H9 (cell line): ENCODE measurements around the gene SORCS2. TPM values are rescaled to one million over a fixed set of nuclear protein-coding genes. Genes with fewer than 3 reads are reported as not detected.

Experiments used
- DNase-seq: peaks from one replicate; pipeline ENCODE4 v3.0.0-alpha.2; 2017
- H2AFZ ChIP-seq: one replicate; pipeline ENCODE4 v1.6.1; 2013; ENCODE audit warnings: mild to moderate bottlenecking, low read length, control low read depth, moderate library complexity
- H2AK5ac ChIP-seq: 2 replicates; pipeline ENCODE4 v1.6.1; 2013; ENCODE audit warnings: low read length, control low read depth, mixed read lengths; ENCODE audit not compliant: insufficient read length
- H2BK120ac ChIP-seq: one replicate; pipeline ENCODE4 v1.6.1; 2013; ENCODE audit warnings: low read depth, mild to moderate bottlenecking, low read length, control low read depth, inconsistent platforms; ENCODE audit not compliant: poor library complexity, severe bottlenecking
- H2BK12ac ChIP-seq: 2 replicates; pipeline ENCODE4 v1.6.1; 2013; ENCODE audit warnings: low read length, control low read depth, mixed read lengths, low read depth; ENCODE audit not compliant: insufficient read length
- H2BK15ac ChIP-seq: 2 replicates; pipeline ENCODE4 v1.6.1; 2013; ENCODE audit warnings: low read depth, low read length, control low read depth
- H2BK20ac ChIP-seq: one replicate; pipeline ENCODE4 v1.6.1; 2013; ENCODE audit warnings: low read depth, mild to moderate bottlenecking, low read length, control low read depth, inconsistent platforms; ENCODE audit not compliant: poor library complexity, severe bottlenecking
- H2BK5ac ChIP-seq: 2 replicates; pipeline ENCODE4 v1.6.1; 2013; ENCODE audit warnings: low read length, control low read depth, mixed read lengths; ENCODE audit not compliant: insufficient read length
- H3K14ac ChIP-seq: 2 replicates; pipeline ENCODE4 v1.6.1; 2013; ENCODE audit warnings: low read length, control low read depth; ENCODE audit not compliant: insufficient read depth
- H3K18ac ChIP-seq: 2 replicates; pipeline ENCODE4 v1.6.1; 2013; ENCODE audit warnings: low read depth, mild to moderate bottlenecking, mixed read lengths, low read length, control low read depth; ENCODE audit not compliant: insufficient read length
- H3K23ac ChIP-seq: 2 replicates; pipeline ENCODE4 v1.6.1; 2013; ENCODE audit warnings: low read length, control low read depth, mixed read lengths, low read depth; ENCODE audit not compliant: insufficient read length
- H3K23me2 ChIP-seq: 2 replicates; pipeline ENCODE4 v1.6.1; 2013; ENCODE audit warnings: low read depth, mild to moderate bottlenecking, mixed read lengths, low read length, control low read depth; ENCODE audit not compliant: insufficient read length, poor library complexity, severe bottlenecking
- H3K27ac ChIP-seq: 2 replicates; pipeline ENCODE4 v1.5.1; 2013; ENCODE audit warnings: low read length, control low read depth, mixed read lengths, low read depth; ENCODE audit not compliant: insufficient read length
- H3K27me3 ChIP-seq: 2 replicates; pipeline ENCODE4 v1.6.1; 2013; ENCODE audit warnings: low read length, control low read depth, inconsistent platforms; ENCODE audit not compliant: insufficient read depth
- H3K4ac ChIP-seq: 2 replicates; pipeline ENCODE4 v1.6.1; 2013; ENCODE audit warnings: low read depth, mild to moderate bottlenecking, control low read depth, inconsistent platforms, low read length, moderate library complexity
- H3K4me1 ChIP-seq: 2 replicates; pipeline ENCODE4 v1.6.1; 2013; ENCODE audit warnings: low read length, control low read depth, inconsistent platforms; ENCODE audit not compliant: insufficient read depth
- H3K4me2 ChIP-seq: 2 replicates; pipeline ENCODE4 v1.6.1; 2013; ENCODE audit warnings: low read length, control low read depth, mixed read lengths; ENCODE audit not compliant: insufficient read length, insufficient read depth
- H3K56ac ChIP-seq: 2 replicates; pipeline ENCODE4 v1.6.1; 2013; ENCODE audit warnings: low read depth, mild to moderate bottlenecking, mixed read lengths, low read length, control low read depth; ENCODE audit not compliant: insufficient read length
- H3K79me1 ChIP-seq: 2 replicates; pipeline ENCODE4 v1.6.1; 2013; ENCODE audit warnings: low read depth, mild to moderate bottlenecking, moderate library complexity, low read length, control low read depth, inconsistent platforms; ENCODE audit not compliant: insufficient read depth, poor library complexity, severe bottlenecking
- H3K79me2 ChIP-seq: 2 replicates; pipeline ENCODE4 v1.6.1; 2013; ENCODE audit warnings: low read length, control low read depth, inconsistent platforms; ENCODE audit not compliant: insufficient read depth
- H3K9ac ChIP-seq: 2 replicates; pipeline ENCODE4 v1.6.1; 2013; ENCODE audit warnings: low read length, control low read depth, mixed read lengths; ENCODE audit not compliant: insufficient read length; ENCODE audit errors: extremely low read depth
- H3K9me3 ChIP-seq: one replicate; pipeline ENCODE4 v1.6.1; 2013; ENCODE audit warnings: low read depth, low read length, inconsistent platforms; ENCODE audit not compliant: control insufficient read depth
- H3T11ph ChIP-seq: one replicate; pipeline ENCODE4 v1.6.1; 2013; ENCODE audit warnings: mild to moderate bottlenecking, low read length, control low read depth, inconsistent platforms
- H4K20me1 ChIP-seq: one replicate; pipeline ENCODE4 v1.6.1; 2013; ENCODE audit not compliant: control insufficient read depth, insufficient read length, insufficient read depth
- H4K5ac ChIP-seq: 2 replicates; pipeline ENCODE4 v1.6.1; 2013; ENCODE audit warnings: low read depth, mild to moderate bottlenecking, mixed read lengths, low read length, control low read depth; ENCODE audit not compliant: insufficient read length
- H4K8ac ChIP-seq: replicated peaks from 2 replicates; pipeline ENCODE4 v1.6.1; 2013; ENCODE audit warnings: low read length, control low read depth, mixed read lengths, low read depth; ENCODE audit not compliant: insufficient read length
- H4K91ac ChIP-seq: 2 replicates; pipeline ENCODE4 v1.6.1; 2013; ENCODE audit warnings: low read depth, mild to moderate bottlenecking, moderate library complexity, mixed read lengths, low read length, control low read depth; ENCODE audit not compliant: insufficient read length
- H3K27ac Mint-ChIP-seq, 3 experiments: 2 replicates in 2 of 3; 3 replicates in 1 of 3; pipeline ENCODE4 v1.8.0; 2020 to 2021; ENCODE audit warnings: mixed read lengths in 3 of 3, mild to moderate bottlenecking in 1 of 3, moderate library complexity in 1 of 3
- H3K27me3 Mint-ChIP-seq: 2 replicates; pipeline ENCODE4 v1.8.0; 2021; ENCODE audit warnings: low read depth, mild to moderate bottlenecking, moderate library complexity, mixed read lengths
- H3K36me3 Mint-ChIP-seq, 3 experiments: 2 replicates in 2 of 3; 3 replicates in 1 of 3; pipeline ENCODE4 v1.8.0; 2020 to 2021; ENCODE audit warnings: low read depth in 3 of 3, mixed read lengths in 3 of 3; ENCODE audit not compliant: insufficient read depth in 1 of 3
- H3K4me1 Mint-ChIP-seq, 2 experiments: 2 replicates each; pipeline ENCODE4 v1.8.0; 2020; ENCODE audit warnings: mixed read lengths in 2 of 2
- H3K4me3 Mint-ChIP-seq, 2 experiments: 2 replicates in 1 of 2; 3 replicates in 1 of 2; pipeline ENCODE4 v1.8.0; 2020 to 2021; ENCODE audit warnings: mild to moderate bottlenecking in 2 of 2, mixed read lengths in 2 of 2, moderate library complexity in 1 of 2
- H3K9me3 Mint-ChIP-seq, 2 experiments: 2 replicates in 1 of 2; 3 replicates in 1 of 2; pipeline ENCODE4 v1.8.0; 2020; ENCODE audit warnings: mild to moderate bottlenecking in 2 of 2, mixed read lengths in 2 of 2, moderate library complexity in 1 of 2
- WGBS: extraction: QIAGEN DNeasy Blood & Tissue Kit; methylation state at CpG from one replicate; pipeline ENCODE4 v1.1.7; 2013; ENCODE audit warnings: missing lambda C conversion rate, low lambda C conversion rate, mixed read lengths; ENCODE audit not compliant: insufficient read length; ENCODE audit errors: extremely low coverage; 5-methylcytosine and 5-hydroxymethylcytosine counted together
- total RNA-seq: library from RNA; stranded (reverse); gene quantifications from 2 replicates; pipeline ENCODE4 v1.2.1, GENCODE V29; 2021
- TF ChIP-seq, protein P1 (sequence below): fragments of 200-600 bp; sonication (generic); conservative IDR thresholded peaks from 3 replicates; pipeline ENCODE4 v1.8.0; 2021; ENCODE audit warnings: antibody characterized with exemption, mild to moderate bottlenecking

SORCS2 gene
- total RNA-seq, 1 experiment from 2014 or later: 0.57 TPM

DNA sequence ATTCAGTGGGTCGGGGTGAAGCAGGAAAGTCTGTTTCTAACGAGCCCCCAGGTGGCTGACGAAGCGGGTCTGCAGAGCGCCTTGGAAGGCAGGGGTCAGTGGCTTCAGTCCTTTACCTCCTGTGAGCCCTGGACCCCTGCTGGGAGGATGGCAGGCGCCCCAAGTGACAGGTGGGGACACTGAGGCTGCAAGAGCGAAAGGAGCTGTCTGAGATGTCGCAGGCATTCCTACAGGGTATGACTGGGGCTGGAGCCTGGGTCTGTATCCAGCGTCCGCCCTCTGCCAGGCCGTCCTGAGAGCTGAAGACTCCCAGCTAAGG is 139.3 kb downstream of the SORCS2 start:
- Histone ChIP-seq H3K4me2 (no peak overlapping the region), H3T11ph (no peak overlapping the region), H2BK15ac (no peak overlapping the region), H3K9me3 (no peaks in the 10 kb centered on the region), H2AFZ (no peak overlapping the region), H4K91ac (no peak overlapping the region), H3K27me3 (no peaks in the 10 kb centered on the region), H3K23me2 (no peaks in the 10 kb centered on the region), H3K79me1 (no peaks in the 10 kb centered on the region), H3K9ac (no peak overlapping the region), H3K79me2 (no peaks in the 10 kb centered on the region), H3K18ac (no peak overlapping the region), H3K4me1 (no peaks in the 10 kb centered on the region), H4K5ac (no peak overlapping the region), H4K8ac (no peak overlapping the region), H2BK5ac (no peak overlapping the region), H2BK120ac (no peak overlapping the region), H3K23ac (no peak overlapping the region), H3K56ac (no peak overlapping the region), H4K20me1 (no peaks in the 10 kb centered on the region), H3K4ac (no peak overlapping the region), H3K27ac (no peak overlapping the region), H3K14ac (no peak overlapping the region; the same call in 1 of the 2 replicates), H2BK12ac (no peak overlapping the region), H2AK5ac (no peak overlapping the region), H2BK20ac (no peak overlapping the region)
- peaks cover 6 to 36% of the 10 kb centered on the region in 2 experiments for H3K4me1 Mint-ChIP-seq
- H3K9me3 Mint-ChIP-seq: no peaks in the 10 kb centered on the region
- TF ChIP-seq, protein P1, sequence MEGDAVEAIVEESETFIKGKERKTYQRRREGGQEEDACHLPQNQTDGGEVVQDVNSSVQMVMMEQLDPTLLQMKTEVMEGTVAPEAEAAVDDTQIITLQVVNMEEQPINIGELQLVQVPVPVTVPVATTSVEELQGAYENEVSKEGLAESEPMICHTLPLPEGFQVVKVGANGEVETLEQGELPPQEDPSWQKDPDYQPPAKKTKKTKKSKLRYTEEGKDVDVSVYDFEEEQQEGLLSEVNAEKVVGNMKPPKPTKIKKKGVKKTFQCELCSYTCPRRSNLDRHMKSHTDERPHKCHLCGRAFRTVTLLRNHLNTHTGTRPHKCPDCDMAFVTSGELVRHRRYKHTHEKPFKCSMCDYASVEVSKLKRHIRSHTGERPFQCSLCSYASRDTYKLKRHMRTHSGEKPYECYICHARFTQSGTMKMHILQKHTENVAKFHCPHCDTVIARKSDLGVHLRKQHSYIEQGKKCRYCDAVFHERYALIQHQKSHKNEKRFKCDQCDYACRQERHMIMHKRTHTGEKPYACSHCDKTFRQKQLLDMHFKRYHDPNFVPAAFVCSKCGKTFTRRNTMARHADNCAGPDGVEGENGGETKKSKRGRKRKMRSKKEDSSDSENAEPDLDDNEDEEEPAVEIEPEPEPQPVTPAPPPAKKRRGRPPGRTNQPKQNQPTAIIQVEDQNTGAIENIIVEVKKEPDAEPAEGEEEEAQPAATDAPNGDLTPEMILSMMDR: no peak
- H3K27ac Mint-ChIP-seq: no peak overlapping the region
- DNase-seq: no peak
- no CpG with 5 or more reads among the region's 11 CpGs for whole genome bisulfite sequencing
- peaks cover 9% of the 10 kb centered on the region for H3K27me3 Mint-ChIP-seq
- H3K36me3 Mint-ChIP-seq: no peaks in the 10 kb centered on the region; a peak in 1 of 7 replicates
- no peak overlapping the region for H3K4me3 Mint-ChIP-seq
